Left lung (tissue), 10 donors: ENCODE results near the gene CPN2. TPM values are rescaled to one million over a fixed set of nuclear protein-coding genes. Genes with fewer than 3 reads are reported as not detected.

ENCODE experiments used
- ATAC-seq: fragments of 200-7000 bp; cut with Tn5 transposase; one replicate; pipeline ENCODE4 v1.9.1; 2020; ENCODE audit warnings: moderate library complexity
- DNase-seq, 4 donors: peaks; one replicate each; pipeline ENCODE4 v3.0.0-alpha.2; 2013 to 2020
- H3K27ac ChIP-seq, 2 donors: fragments of 200-600 bp; sonication (generic) in 1 of 2; one replicate each; pipeline versions ENCODE4 v1.5.0 to v1.8.0; 2020 to 2021
- H3K27me3 ChIP-seq, 2 donors: fragments of 200-600 bp; sonication (generic) in 1 of 2; one replicate each; pipeline versions ENCODE4 v1.5.0 to v1.8.0; 2020 to 2021
- H3K36me3 ChIP-seq, 2 donors: fragments of 200-600 bp; sonication (generic) in 1 of 2; one replicate each; pipeline versions ENCODE4 v1.5.0 to v1.8.0; 2020 to 2021
- H3K4me1 ChIP-seq, 2 donors: fragments of 200-600 bp; one replicate each; pipeline ENCODE4 v1.8.0; 2021
- H3K4me3 ChIP-seq, 2 donors: fragments of 200-600 bp; sonication (generic) in 1 of 2; one replicate each; pipeline versions ENCODE4 v1.5.0 to v1.8.0; 2020 to 2021; ENCODE audit warnings: mild to moderate bottlenecking in 1 of 2
- H3K9me3 ChIP-seq, 2 donors: fragments of 200-600 bp; sonication (generic) in 1 of 2; one replicate each; pipeline versions ENCODE4 v1.5.0 to v1.8.0; 2020 to 2021
- CTCF ChIP-seq, 2 donors: fragments of 200-600 bp; sonication (generic) in 1 of 2; IDR thresholded peaks; one replicate each; pipeline versions ENCODE4 v1.5.0 to v1.8.0; 2021; ENCODE audit warnings: antibody characterized with exemption in 2 of 2
- intact Hi-C, 2 donors: fragments of 100-400 bp; cut with DNase I; formaldehyde crosslinking; loops; one replicate each; pipeline versions ENCODE4 v1.11.2 to v1.14.2; 2022
- polyA plus RNA-seq, 6 donors: library from polyadenylated mRNA; unstranded; fragments of 120-200 nt; gene quantifications; one replicate each; pipeline ENCODE4 v1.2.1, GENCODE V29; 2013; ENCODE audit not compliant: insufficient read length in 6 of 6
- total RNA-seq, 2 donors: library from RNA; stranded (reverse); fragmentation: NEBNext Ultra II Directional; extraction: Animal tissue kit (Norgen Biotek cat#: 25700); gene quantifications; one replicate each; pipeline ENCODE4 v1.2.1, GENCODE V29; 2021
- donor health status: DM: no; HTN: yes; CAD: no.
- donor health status: DM: no; HTN: no; CAD: no.

CPN2 gene
- total and polyA plus RNA-seq, 8 donors: not detected

GRCh38 chr3:194326192-194326967 lies 24.7 kb downstream of the CPN2 start:
- Histone ChIP-seq H3K4me1 (peaks cover 0 to 6% of the 10 kb centered on the region in 2 donors), H3K27me3 (peaks cover 0 to 21% of the 10 kb centered on the region in 2 donors), H3K27ac (no peak overlapping the region), H3K4me3 (no peak overlapping the region), H3K9me3 (no peaks in the 10 kb centered on the region), H3K36me3 (no peaks in the 10 kb centered on the region)
- ATAC-seq (no peak), DNase-seq (no peak)
- intact Hi-C loops: loop anchor here in 1 of 2 donors (10.0 kb wide), 1 partner anchor 552 kb away; no protein-coding TSS in a partner anchor
- TF ChIP-seq CTCF (IDR thresholded peaks at IDR 0.05): no peak

DNA sequence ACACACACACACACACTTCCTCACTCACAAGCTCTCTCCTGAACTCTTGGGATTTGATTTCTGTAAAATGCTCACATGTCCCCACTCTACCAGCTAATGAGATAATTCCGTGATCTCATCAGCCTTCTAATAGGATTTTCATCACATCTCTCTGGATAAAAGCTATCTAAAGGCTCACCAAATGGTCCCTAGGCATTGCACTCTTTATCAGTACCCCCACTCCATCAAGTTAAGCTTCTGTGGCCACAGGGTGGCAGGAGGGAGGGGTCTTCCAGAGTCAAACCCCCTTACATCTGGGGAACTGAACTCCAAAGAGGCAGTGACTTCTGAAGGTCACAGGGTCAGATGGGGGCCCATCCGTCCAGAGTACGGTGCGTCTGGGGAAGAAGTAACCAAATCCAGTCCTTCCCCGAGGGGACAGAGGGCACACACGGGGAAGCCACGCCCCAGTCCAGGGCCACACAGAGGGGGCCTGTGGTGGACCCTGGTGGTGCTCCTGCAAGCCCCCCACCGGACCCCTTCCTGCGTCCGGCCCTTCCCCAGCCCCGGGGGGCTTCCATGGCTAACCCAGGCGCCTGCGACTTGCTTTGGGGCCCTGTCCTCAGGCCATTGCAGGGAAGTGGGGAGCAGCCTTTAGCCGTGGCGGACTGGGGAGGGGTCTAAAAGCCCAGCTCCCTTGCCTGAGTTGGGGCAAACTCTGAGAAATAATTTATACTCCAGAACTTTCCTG lies 25.5 kb downstream of the CPN2 start:
- H3K27me3 ChIP-seq: peaks cover 0 to 21% of the 10 kb centered on the region in 2 donors
- no peak overlapping the region for H3K4me3 ChIP-seq
- no peak overlapping the region for H3K27ac ChIP-seq
- no peak for DNase-seq
- no peak for ATAC-seq
- intact Hi-C loops: loop anchor here in 1 of 2 donors (10.0 kb wide), 1 partner anchor 551 kb away; no protein-coding TSS in a partner anchor
- no peak for TF ChIP-seq CTCF (IDR thresholded peaks at IDR 0.05)
- H3K4me1 ChIP-seq: peaks cover 0 to 6% of the 10 kb centered on the region in 2 donors
- H3K9me3 ChIP-seq: no peaks in the 10 kb centered on the region
- no peaks in the 10 kb centered on the region for H3K36me3 ChIP-seq

GRCh38 chr3:194324823-194325327 lies 26.3 kb downstream of the CPN2 start:
- peaks cover 0 to 21% of the 10 kb centered on the region in 2 donors for H3K27me3 ChIP-seq
- ATAC-seq: no peak
- no peaks in the 10 kb centered on the region for H3K9me3 ChIP-seq
- no peak for DNase-seq
- no peak overlapping the region for H3K4me3 ChIP-seq
- no peak for TF ChIP-seq CTCF (IDR thresholded peaks at IDR 0.05)
- intact Hi-C loops: loop anchor here in 1 of 2 donors (10.0 kb wide), 1 partner anchor 550 kb away; no protein-coding TSS in a partner anchor
- no peak overlapping the region for H3K27ac ChIP-seq
- H3K4me1 ChIP-seq: peaks cover 0 to 6% of the 10 kb centered on the region in 2 donors
- no peaks in the 10 kb centered on the region for H3K36me3 ChIP-seq

DNA sequence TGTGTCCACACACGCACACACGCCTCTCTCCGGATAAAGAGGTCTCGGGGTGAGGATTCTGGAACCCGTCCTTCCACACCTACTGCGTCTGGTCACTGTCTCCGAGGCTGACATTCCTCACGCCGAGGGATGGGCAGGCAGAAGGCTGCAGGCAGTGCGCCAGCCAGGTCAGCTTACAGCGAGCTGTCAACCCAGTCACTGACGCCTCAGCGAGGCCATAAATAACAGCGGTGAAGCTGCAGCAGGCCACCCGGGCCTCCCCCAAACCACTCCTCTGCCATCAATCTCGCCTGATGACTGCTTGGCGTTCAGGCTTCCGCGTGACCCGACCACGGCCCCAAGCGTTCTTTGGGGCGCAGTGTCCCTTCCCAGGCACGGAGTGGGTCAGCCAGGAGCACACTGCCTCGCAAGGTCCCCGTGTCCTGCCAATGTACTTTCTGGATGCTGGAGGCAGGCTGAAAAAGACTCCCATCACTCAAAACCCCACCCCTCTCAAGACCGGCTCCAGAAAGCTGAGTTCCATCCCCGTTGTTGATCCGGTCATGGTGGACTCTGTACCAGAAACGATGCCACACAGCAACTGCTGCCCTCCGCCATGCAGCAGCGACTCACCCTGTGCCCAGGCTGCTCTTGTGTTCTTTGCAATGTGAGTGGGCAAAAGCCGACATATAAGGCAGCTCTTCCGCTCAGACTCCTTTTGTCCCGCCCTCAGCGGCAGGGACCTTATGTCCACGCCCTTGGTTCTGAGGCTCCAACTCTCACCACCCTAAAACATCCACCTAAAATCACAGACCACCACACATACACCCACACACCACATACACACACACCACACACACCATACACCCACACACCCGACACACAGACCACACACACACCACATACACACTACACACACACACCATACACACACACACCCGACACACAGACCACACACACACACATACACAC lies 27.1 kb downstream of the CPN2 start:
- Histone ChIP-seq H3K4me3 (peak overlapping the region in 1 of 2 donors; percentile 9), H3K4me1 (peaks cover 0 to 6% of the 10 kb centered on the region in 2 donors), H3K36me3 (no peaks in the 10 kb centered on the region), H3K27ac (no peak overlapping the region), H3K9me3 (peaks cover 0 to 4% of the 10 kb centered on the region in 2 donors), H3K27me3 (peaks cover 0 to 21% of the 10 kb centered on the region in 2 donors)
- DNase-seq (peak in 1 of 4 donors; percentile 68), ATAC-seq (peak; percentile 22)
- TF ChIP-seq CTCF (IDR thresholded peaks at IDR 0.05): no peak
- intact Hi-C loops: loop anchor here in 1 of 2 donors (10.0 kb wide), 1 partner anchor 549 kb away; no protein-coding TSS in a partner anchor
